Astrocyte (in vitro differentiated cells and primary cell): ENCODE measurements around the gene SH2D4B. TPM values are rescaled to one million over a fixed set of nuclear protein-coding genes. Genes with fewer than 3 reads are reported as not detected.

Experiments used
- DNase-seq: peaks from one replicate; pipeline ENCODE4 v3.0.0-alpha.2; 2010; ENCODE audit warnings: low read depth
- FAIRE-seq: peaks from 2 replicates; lab custom pipeline; 2011; peaks lifted over from hg19 to GRCh38; lab: Jason Lieb, UNC
- H2AFZ ChIP-seq: 2 replicates; pipeline ENCODE4 v1.6.0; 2012; ENCODE audit warnings: low read depth, low read length, inconsistent platforms
- H3K27ac ChIP-seq: 2 replicates; pipeline ENCODE4 v1.5.1; 2011; ENCODE audit warnings: low read depth, low read length, inconsistent platforms
- H3K27me3 ChIP-seq: 2 replicates; pipeline ENCODE4 v1.6.0; 2011; ENCODE audit warnings: low read length, inconsistent platforms; ENCODE audit not compliant: insufficient read depth
- H3K36me3 ChIP-seq: 2 replicates; pipeline ENCODE4 v1.5.1; 2011; ENCODE audit warnings: low read length, inconsistent platforms; ENCODE audit not compliant: insufficient read depth
- H3K4me1 ChIP-seq: 2 replicates; pipeline ENCODE4 v1.5.1; 2011; ENCODE audit warnings: low read length, inconsistent platforms; ENCODE audit not compliant: insufficient read depth
- H3K4me2 ChIP-seq: 2 replicates; pipeline ENCODE4 v1.6.0; 2012; ENCODE audit warnings: low read length, inconsistent platforms
- H3K4me3 ChIP-seq: 2 replicates; pipeline ENCODE4 v1.5.1; 2011; ENCODE audit warnings: low read depth, mild to moderate bottlenecking, low read length, inconsistent platforms; ENCODE audit not compliant: insufficient read depth
- H3K79me2 ChIP-seq: 2 replicates; pipeline ENCODE4 v1.6.0; 2012; ENCODE audit warnings: mild to moderate bottlenecking, low read length, inconsistent platforms; ENCODE audit not compliant: insufficient read depth
- H3K9ac ChIP-seq: 2 replicates; pipeline ENCODE4 v1.6.0; 2012; ENCODE audit warnings: mild to moderate bottlenecking, low read length, inconsistent platforms
- H3K9me3 ChIP-seq: 2 replicates; pipeline ENCODE4 v1.5.1; 2012; ENCODE audit warnings: low read depth, mild to moderate bottlenecking, low read length, inconsistent platforms; ENCODE audit not compliant: insufficient read depth
- H4K20me1 ChIP-seq: 2 replicates; pipeline ENCODE4 v1.6.0; 2012; ENCODE audit warnings: low read length, inconsistent platforms; ENCODE audit not compliant: insufficient read depth
- H3K27ac Mint-ChIP-seq: one replicate; pipeline ENCODE4 v1.8.0; 2021; ENCODE audit warnings: mild to moderate bottlenecking, mixed read lengths; ENCODE audit not compliant: unreplicated experiment
- H3K27me3 Mint-ChIP-seq: one replicate; pipeline ENCODE4 v1.8.0; 2021; ENCODE audit warnings: low read depth, mixed read lengths; ENCODE audit not compliant: unreplicated experiment
- H3K36me3 Mint-ChIP-seq: one replicate; pipeline ENCODE4 v1.8.0; 2021; ENCODE audit warnings: low read depth, mixed read lengths; ENCODE audit not compliant: unreplicated experiment
- H3K4me1 Mint-ChIP-seq: one replicate; pipeline ENCODE4 v1.8.0; 2021; ENCODE audit warnings: low read depth, mixed read lengths; ENCODE audit not compliant: unreplicated experiment
- H3K4me3 Mint-ChIP-seq: one replicate; pipeline ENCODE4 v1.8.0; 2021; ENCODE audit warnings: mild to moderate bottlenecking, moderate library complexity, mixed read lengths; ENCODE audit not compliant: unreplicated experiment
- H3K9me3 Mint-ChIP-seq: one replicate; pipeline ENCODE4 v1.8.0; 2021; ENCODE audit warnings: mild to moderate bottlenecking, mixed read lengths; ENCODE audit not compliant: unreplicated experiment
- CTCF ChIP-seq: IDR thresholded peaks from 2 replicates; pipeline ENCODE4 v1.5.1; 2011; ENCODE audit warnings: low read depth, mild to moderate bottlenecking, inconsistent platforms, low read length, moderate library complexity; ENCODE audit not compliant: insufficient read depth
- EZH2 ChIP-seq: IDR thresholded peaks from 2 replicates; pipeline ENCODE4 v1.6.1; 2012; ENCODE audit warnings: mild to moderate bottlenecking, low read length, inconsistent platforms; ENCODE audit not compliant: insufficient read depth
- total RNA-seq: library from RNA; stranded (reverse); gene quantifications from 2 replicates; pipeline ENCODE4 v1.2.1, GENCODE V29; 2021

Gene SH2D4B
- total RNA-seq, 1 donor from 2014 or later = 0.07 TPM

- peaks cover 13% of the 10 kb centered on the region for H3K4me1 Mint-ChIP-seq
- peaks cover 2% of the 10 kb centered on the region for H3K9me3 Mint-ChIP-seq
- Histone ChIP-seq H3K79me2 (no peaks in the 10 kb centered on the region), H4K20me1 (peaks cover 3% of the 10 kb centered on the region), H2AFZ (no peak overlapping the region), H3K9me3 (no peaks in the 10 kb centered on the region), H3K27me3 (no peaks in the 10 kb centered on the region), H3K4me3 (no peak overlapping the region), H3K4me2 (no peak overlapping the region), H3K36me3 (peaks cover 16% of the 10 kb centered on the region), H3K4me1 (no peaks in the 10 kb centered on the region), H3K9ac (no peak overlapping the region), H3K27ac (no peak overlapping the region)
- no peak for TF ChIP-seq EZH2
- no peak for TF ChIP-seq CTCF
- no peak overlapping the region for H3K27ac Mint-ChIP-seq
- no peak for FAIRE-seq
- no peak overlapping the region for H3K4me3 Mint-ChIP-seq
- H3K36me3 Mint-ChIP-seq = peaks cover 6% of the 10 kb centered on the region
- no peak for DNase-seq
- no peaks in the 10 kb centered on the region for H3K27me3 Mint-ChIP-seq
Observed at GRCh38 chr10:80524190-80524909, 13.4 kb upstream of the SH2D4B start.

- H3K4me2 ChIP-seq = no peak overlapping the region
- Mint-ChIP-seq H3K36me3 (no peaks in the 10 kb centered on the region), H3K27ac (no peak overlapping the region), H3K27me3 (no peaks in the 10 kb centered on the region), H3K9me3 (peaks cover 2% of the 10 kb centered on the region), H3K4me3 (no peak overlapping the region), H3K4me1 (peaks cover 13% of the 10 kb centered on the region)
- DNase-seq = no peak
- no peaks in the 10 kb centered on the region for H3K9me3 ChIP-seq
- peaks cover 3% of the 10 kb centered on the region for H3K36me3 ChIP-seq
- no peak overlapping the region for H3K9ac ChIP-seq
- H3K27me3 ChIP-seq = no peaks in the 10 kb centered on the region
- TF ChIP-seq CTCF = no peak
- TF ChIP-seq EZH2 = no peak
- H3K4me3 ChIP-seq = no peak overlapping the region
- no peaks in the 10 kb centered on the region for H3K79me2 ChIP-seq
- H2AFZ ChIP-seq = no peak overlapping the region
- FAIRE-seq = no peak
- peaks cover 2% of the 10 kb centered on the region for H4K20me1 ChIP-seq
- H3K4me1 ChIP-seq = no peaks in the 10 kb centered on the region
- H3K27ac ChIP-seq = no peak overlapping the region
Observed at GRCh38 chr10:80526218-80526617, 11.5 kb upstream of the SH2D4B start.

GRCh38 chr10:80526742-80527141, 11.0 kb upstream of the SH2D4B start:
- Mint-ChIP-seq H3K9me3 (peaks cover 2% of the 10 kb centered on the region), H3K27ac (no peak overlapping the region)

More at GRCh38 chr10:80526742-80527141, 11.0 kb upstream of the SH2D4B start:
- Mint-ChIP-seq H3K4me3 (no peak overlapping the region), H3K4me1 (peaks cover 13% of the 10 kb centered on the region), H3K27me3 (no peaks in the 10 kb centered on the region), H3K36me3 (no peaks in the 10 kb centered on the region)
- no peaks in the 10 kb centered on the region for H3K36me3 ChIP-seq
- no peak for TF ChIP-seq CTCF
- no peak for TF ChIP-seq EZH2
- no peak overlapping the region for H3K9ac ChIP-seq
- no peaks in the 10 kb centered on the region for H3K79me2 ChIP-seq
- H3K9me3 ChIP-seq = no peaks in the 10 kb centered on the region
- no peak overlapping the region for H3K27ac ChIP-seq
- H2AFZ ChIP-seq = no peak overlapping the region
- no peaks in the 10 kb centered on the region for H3K27me3 ChIP-seq
- DNase-seq (no peak), FAIRE-seq (no peak)
- no peak overlapping the region for H3K4me2 ChIP-seq
- no peaks in the 10 kb centered on the region for H3K4me1 ChIP-seq
- H4K20me1 ChIP-seq = no peaks in the 10 kb centered on the region
- H3K4me3 ChIP-seq = no peak overlapping the region
